ENCODE data around the gene PRSS22.

- TF ChIP-seq POLR2AphosphoS5 (IDR thresholded peaks at IDR 0.05; ENCODE audit: low read depth) = no peak
- no peak for TF ChIP-seq EZH2 (IDR thresholded peaks at IDR 0.05; ENCODE audit: low read depth, unreplicated experiment)
- TF ChIP-seq, protein P1, sequence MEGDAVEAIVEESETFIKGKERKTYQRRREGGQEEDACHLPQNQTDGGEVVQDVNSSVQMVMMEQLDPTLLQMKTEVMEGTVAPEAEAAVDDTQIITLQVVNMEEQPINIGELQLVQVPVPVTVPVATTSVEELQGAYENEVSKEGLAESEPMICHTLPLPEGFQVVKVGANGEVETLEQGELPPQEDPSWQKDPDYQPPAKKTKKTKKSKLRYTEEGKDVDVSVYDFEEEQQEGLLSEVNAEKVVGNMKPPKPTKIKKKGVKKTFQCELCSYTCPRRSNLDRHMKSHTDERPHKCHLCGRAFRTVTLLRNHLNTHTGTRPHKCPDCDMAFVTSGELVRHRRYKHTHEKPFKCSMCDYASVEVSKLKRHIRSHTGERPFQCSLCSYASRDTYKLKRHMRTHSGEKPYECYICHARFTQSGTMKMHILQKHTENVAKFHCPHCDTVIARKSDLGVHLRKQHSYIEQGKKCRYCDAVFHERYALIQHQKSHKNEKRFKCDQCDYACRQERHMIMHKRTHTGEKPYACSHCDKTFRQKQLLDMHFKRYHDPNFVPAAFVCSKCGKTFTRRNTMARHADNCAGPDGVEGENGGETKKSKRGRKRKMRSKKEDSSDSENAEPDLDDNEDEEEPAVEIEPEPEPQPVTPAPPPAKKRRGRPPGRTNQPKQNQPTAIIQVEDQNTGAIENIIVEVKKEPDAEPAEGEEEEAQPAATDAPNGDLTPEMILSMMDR (conservative IDR thresholded peaks at IDR 0.05; ENCODE audit: low read depth in 2 of 2) = no peak
- no peak for TF ChIP-seq CREB1 (CRISPR knock-in tag; IDR thresholded peaks at IDR 0.05; ENCODE audit: low read depth)
- TF ChIP-seq EZH2phosphoT487 (IDR thresholded peaks at IDR 0.05; ENCODE audit: unreplicated experiment) = no peak
- TF ChIP-seq, protein P2, sequence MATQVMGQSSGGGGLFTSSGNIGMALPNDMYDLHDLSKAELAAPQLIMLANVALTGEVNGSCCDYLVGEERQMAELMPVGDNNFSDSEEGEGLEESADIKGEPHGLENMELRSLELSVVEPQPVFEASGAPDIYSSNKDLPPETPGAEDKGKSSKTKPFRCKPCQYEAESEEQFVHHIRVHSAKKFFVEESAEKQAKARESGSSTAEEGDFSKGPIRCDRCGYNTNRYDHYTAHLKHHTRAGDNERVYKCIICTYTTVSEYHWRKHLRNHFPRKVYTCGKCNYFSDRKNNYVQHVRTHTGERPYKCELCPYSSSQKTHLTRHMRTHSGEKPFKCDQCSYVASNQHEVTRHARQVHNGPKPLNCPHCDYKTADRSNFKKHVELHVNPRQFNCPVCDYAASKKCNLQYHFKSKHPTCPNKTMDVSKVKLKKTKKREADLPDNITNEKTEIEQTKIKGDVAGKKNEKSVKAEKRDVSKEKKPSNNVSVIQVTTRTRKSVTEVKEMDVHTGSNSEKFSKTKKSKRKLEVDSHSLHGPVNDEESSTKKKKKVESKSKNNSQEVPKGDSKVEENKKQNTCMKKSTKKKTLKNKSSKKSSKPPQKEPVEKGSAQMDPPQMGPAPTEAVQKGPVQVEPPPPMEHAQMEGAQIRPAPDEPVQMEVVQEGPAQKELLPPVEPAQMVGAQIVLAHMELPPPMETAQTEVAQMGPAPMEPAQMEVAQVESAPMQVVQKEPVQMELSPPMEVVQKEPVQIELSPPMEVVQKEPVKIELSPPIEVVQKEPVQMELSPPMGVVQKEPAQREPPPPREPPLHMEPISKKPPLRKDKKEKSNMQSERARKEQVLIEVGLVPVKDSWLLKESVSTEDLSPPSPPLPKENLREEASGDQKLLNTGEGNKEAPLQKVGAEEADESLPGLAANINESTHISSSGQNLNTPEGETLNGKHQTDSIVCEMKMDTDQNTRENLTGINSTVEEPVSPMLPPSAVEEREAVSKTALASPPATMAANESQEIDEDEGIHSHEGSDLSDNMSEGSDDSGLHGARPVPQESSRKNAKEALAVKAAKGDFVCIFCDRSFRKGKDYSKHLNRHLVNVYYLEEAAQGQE (IDR thresholded peaks at IDR 0.05; ENCODE audit: unreplicated experiment) = no peak
- TF ChIP-seq JUNB (IDR thresholded peaks at IDR 0.05; ENCODE audit: unreplicated experiment) = no peak
- TF ChIP-seq STAT1 (IDR thresholded peaks at IDR 0.05; ENCODE audit: unreplicated experiment) = no peak
- no peak for TF ChIP-seq NANOG (IDR thresholded peaks at IDR 0.05; ENCODE audit: borderline replicate concordance)
- no peak for TF ChIP-seq ZNF331 (CRISPR knock-in tag; IDR thresholded peaks at IDR 0.05; ENCODE audit: low read depth)
- no peak for TF ChIP-seq ZNF114 (CRISPR knock-in tag; IDR thresholded peaks at IDR 0.05)
- TF ChIP-seq, protein P3, sequence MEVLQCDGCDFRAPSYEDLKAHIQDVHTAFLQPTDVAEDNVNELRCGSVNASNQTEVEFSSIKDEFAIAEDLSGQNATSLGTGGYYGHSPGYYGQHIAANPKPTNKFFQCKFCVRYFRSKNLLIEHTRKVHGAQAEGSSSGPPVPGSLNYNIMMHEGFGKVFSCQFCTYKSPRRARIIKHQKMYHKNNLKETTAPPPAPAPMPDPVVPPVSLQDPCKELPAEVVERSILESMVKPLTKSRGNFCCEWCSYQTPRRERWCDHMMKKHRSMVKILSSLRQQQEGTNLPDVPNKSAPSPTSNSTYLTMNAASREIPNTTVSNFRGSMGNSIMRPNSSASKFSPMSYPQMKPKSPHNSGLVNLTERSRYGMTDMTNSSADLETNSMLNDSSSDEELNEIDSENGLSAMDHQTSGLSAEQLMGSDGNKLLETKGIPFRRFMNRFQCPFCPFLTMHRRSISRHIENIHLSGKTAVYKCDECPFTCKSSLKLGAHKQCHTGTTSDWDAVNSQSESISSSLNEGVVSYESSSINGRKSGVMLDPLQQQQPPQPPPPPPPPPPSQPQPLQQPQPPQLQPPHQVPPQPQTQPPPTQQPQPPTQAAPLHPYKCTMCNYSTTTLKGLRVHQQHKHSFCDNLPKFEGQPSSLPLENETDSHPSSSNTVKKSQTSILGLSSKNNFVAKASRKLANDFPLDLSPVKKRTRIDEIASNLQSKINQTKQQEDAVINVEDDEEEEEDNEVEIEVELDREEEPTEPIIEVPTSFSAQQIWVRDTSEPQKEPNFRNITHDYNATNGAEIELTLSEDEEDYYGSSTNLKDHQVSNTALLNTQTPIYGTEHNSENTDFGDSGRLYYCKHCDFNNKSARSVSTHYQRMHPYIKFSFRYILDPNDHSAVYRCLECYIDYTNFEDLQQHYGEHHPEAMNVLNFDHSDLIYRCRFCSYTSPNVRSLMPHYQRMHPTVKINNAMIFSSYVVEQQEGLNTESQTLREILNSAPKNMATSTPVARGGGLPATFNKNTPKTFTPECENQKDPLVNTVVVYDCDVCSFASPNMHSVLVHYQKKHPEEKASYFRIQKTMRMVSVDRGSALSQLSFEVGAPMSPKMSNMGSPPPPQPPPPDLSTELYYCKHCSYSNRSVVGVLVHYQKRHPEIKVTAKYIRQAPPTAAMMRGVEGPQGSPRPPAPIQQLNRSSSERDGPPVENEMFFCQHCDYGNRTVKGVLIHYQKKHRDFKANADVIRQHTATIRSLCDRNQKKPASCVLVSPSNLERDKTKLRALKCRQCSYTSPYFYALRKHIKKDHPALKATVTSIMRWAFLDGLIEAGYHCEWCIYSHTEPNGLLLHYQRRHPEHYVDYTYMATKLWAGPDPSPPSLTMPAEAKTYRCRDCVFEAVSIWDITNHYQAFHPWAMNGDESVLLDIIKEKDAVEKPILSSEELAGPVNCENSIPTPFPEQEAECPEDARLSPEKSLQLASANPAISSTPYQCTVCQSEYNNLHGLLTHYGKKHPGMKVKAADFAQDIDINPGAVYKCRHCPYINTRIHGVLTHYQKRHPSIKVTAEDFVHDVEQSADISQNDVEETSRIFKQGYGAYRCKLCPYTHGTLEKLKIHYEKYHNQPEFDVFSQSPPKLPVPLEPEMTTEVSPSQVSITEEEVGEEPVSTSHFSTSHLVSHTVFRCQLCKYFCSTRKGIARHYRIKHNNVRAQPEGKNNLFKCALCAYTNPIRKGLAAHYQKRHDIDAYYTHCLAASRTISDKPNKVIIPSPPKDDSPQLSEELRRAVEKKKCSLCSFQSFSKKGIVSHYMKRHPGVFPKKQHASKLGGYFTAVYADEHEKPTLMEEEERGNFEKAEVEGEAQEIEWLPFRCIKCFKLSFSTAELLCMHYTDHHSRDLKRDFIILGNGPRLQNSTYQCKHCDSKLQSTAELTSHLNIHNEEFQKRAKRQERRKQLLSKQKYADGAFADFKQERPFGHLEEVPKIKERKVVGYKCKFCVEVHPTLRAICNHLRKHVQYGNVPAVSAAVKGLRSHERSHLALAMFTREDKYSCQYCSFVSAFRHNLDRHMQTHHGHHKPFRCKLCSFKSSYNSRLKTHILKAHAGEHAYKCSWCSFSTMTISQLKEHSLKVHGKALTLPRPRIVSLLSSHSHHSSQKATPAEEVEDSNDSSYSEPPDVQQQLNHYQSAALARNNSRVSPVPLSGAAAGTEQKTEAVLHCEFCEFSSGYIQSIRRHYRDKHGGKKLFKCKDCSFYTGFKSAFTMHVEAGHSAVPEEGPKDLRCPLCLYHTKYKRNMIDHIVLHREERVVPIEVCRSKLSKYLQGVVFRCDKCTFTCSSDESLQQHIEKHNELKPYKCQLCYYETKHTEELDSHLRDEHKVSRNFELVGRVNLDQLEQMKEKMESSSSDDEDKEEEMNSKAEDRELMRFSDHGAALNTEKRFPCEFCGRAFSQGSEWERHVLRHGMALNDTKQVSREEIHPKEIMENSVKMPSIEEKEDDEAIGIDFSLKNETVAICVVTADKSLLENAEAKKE (CRISPR knock-in tag; IDR thresholded peaks at IDR 0.05) = no peak
- no peak for TF ChIP-seq ETS1 (IDR thresholded peaks at IDR 0.05)
Observed at GRCh38 chr16:2825049-2825742, 32.8 kb downstream of the PRSS22 start.

Data from GM23338 (cell line).